Panc1 (cell line): Measurements from ENCODE around the gene PLEKHN1. TPM values are rescaled to one million over a fixed set of nuclear protein-coding genes. Genes with fewer than 3 reads are reported as not detected.
A peak's percentile ranks its signal among the peaks of the same experiment; 100 is the strongest.

Source experiments
- ATAC-seq: fragments of 200-7000 bp; cut with Tn5 transposase; 2 replicates; pipeline ENCODE4 v1.9.1; 2020; ENCODE audit warnings: mild to moderate bottlenecking, moderate library complexity
- BruUV-seq: library from RNA; stranded (reverse); fragments of 400-500 nt; replicated peaks from 2 replicates; lab custom pipeline; 2021; lab: Mats Ljungman, UMichigan
- CTCF ChIA-PET: fragments of 300-600 bp; sonication (Branson Sonifier 250); formaldehyde crosslinking; loops from one replicate; lab custom pipeline; 2022; ENCODE audit warnings: antibody characterized with exemption; lab: Charles Lee
- POLR2A ChIA-PET: fragments of 300-600 bp; sonication (Branson Sonifier 250); formaldehyde crosslinking; loops from one replicate; lab custom pipeline; 2022; ENCODE audit warnings: antibody characterized with exemption; lab: Charles Lee
- DNase-seq: peaks from one replicate; pipeline ENCODE4 v3.0.0-alpha.2; 2010; ENCODE audit warnings: low read depth, low spot score
- H3K27ac ChIP-seq: 2 replicates; pipeline ENCODE4 v1.5.1; 2011; ENCODE audit warnings: mild to moderate bottlenecking, low read length, inconsistent platforms
- H3K27me3 ChIP-seq: fragments of 200-500 bp; sonication (Bioruptor generic); 2 replicates; pipeline ENCODE4 v1.6.0; 2014; ENCODE audit warnings: low read length, inconsistent platforms; ENCODE audit not compliant: control insufficient read depth, insufficient read depth
- H3K36me3 ChIP-seq: fragments of 200-500 bp; sonication (Bioruptor generic); 2 replicates; pipeline ENCODE4 v1.5.1; 2014; ENCODE audit warnings: inconsistent platforms, mild to moderate bottlenecking, low read length, moderate library complexity; ENCODE audit not compliant: control insufficient read depth, insufficient read depth
- H3K4me1 ChIP-seq: 2 replicates; pipeline ENCODE4 v1.5.1; 2011; ENCODE audit warnings: inconsistent platforms, mild to moderate bottlenecking, low read length, moderate library complexity; ENCODE audit not compliant: control insufficient read depth, insufficient read depth
- H3K4me3 ChIP-seq, 2 experiments: 2 replicates each; pipeline ENCODE4 v1.5.1; 2011 to 2012; ENCODE audit warnings: low read depth in 2 of 2, low read length in 2 of 2, mild to moderate bottlenecking in 2 of 2, inconsistent platforms in 1 of 2, moderate library complexity in 1 of 2
- H3K9me3 ChIP-seq: fragments of 200-500 bp; sonication (Bioruptor generic); 2 replicates; pipeline ENCODE4 v1.5.1; 2014; ENCODE audit warnings: low read depth, mild to moderate bottlenecking, inconsistent platforms, low read length, moderate library complexity; ENCODE audit not compliant: control insufficient read depth, insufficient read depth
- POLR2AphosphoS5 ChIP-seq: IDR thresholded peaks from 2 replicates; pipeline ENCODE4 v1.6.1; 2012; ENCODE audit warnings: mild to moderate bottlenecking, low read depth, low read length, moderate library complexity
- SIN3A ChIP-seq: IDR thresholded peaks from 2 replicates; pipeline ENCODE4 v1.6.1; 2012; ENCODE audit warnings: low read depth, mild to moderate bottlenecking, low read length, moderate library complexity, borderline replicate concordance; ENCODE audit not compliant: insufficient read depth
- TCF7L2 ChIP-seq: IDR thresholded peaks from 2 replicates; pipeline ENCODE4 v1.6.1; 2011; ENCODE audit warnings: mild to moderate bottlenecking, low read depth, low read length, inconsistent platforms
- in situ Hi-C: cut with HindIII; loops from 2 replicates; pipeline ENCODE4 v1.10.0; 2016; ENCODE audit warnings: low sequenced_read_pairs, low pct_unique_long_range_greater_than_20kb
- intact Hi-C: fragments of 100-400 bp; cut with micrococcal nuclease; formaldehyde crosslinking; loops from one replicate; pipeline ENCODE4 v1.10.0; 2022; ENCODE audit not compliant: unreplicated experiment
- total RNA-seq: library from RNA; stranded (reverse); gene quantifications from one replicate; pipeline ENCODE4 v1.2.1, GENCODE V29; 2021; ENCODE audit not compliant: unreplicated experiment
- TF ChIP-seq, protein P1 (sequence below), 2 experiments: IDR thresholded peaks; 2 replicates each; pipeline ENCODE4 v1.6.1; 2011 to 2012; ENCODE audit warnings: low read depth in 2 of 2, control low read depth in 1 of 2, low read length in 1 of 2, mild to moderate bottlenecking in 1 of 2, moderate library complexity in 1 of 2; ENCODE audit not compliant: insufficient read depth in 1 of 2
- TF ChIP-seq, protein P2 (sequence below): fragments of 450-650 bp; IDR thresholded peaks from 2 replicates; pipeline ENCODE4 v1.5.1; 2017; ENCODE audit warnings: mild to moderate bottlenecking

PLEKHN1 gene
- total RNA-seq, 1 experiment from 2014 or later: 9.8 TPM

DNA sequence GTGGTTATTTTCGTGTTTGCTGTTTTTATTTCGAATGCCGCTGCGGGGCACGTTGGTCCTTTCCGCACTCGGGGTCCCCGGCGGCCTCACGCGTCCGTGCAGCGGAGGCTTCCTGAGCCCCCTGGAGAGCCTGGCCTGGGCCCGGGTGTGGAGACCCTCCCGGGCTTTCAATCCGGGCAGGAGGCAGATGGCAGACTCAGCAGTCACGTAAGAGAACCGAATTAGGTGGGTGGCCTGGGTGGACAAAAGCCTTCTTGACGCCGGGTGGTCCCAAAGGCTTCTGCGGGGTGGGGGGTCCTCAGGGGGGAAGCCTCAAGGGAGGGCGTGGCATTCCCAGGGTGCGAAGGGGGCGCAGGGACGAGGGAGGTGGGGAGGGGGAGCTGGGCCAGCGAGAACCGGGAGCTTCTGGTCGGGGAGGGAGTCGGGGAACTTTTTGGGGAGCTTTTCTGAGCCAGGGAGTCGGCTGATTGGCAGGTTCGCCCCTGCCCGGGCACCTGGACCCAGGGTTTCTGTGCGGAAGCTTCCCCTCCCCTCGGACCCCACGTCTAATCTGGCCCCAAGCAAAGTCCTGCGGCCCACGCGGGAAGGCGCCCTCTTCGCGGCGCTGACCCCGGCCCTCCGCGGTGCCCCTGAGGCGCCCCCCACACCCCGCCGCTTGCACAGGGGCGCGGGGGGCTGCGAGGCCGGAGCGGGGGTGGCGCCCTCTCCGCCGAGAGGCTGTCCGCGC is 34.9 kb downstream of the PLEKHN1 start:
- H3K4me1 ChIP-seq: peaks cover 35% of the 10 kb centered on the region
- DNase-seq (no peak), ATAC-seq (no peak)
- intact Hi-C loops (no loop called here), in situ Hi-C loops (no loop called here)
- ChIA-PET POLR2A (interaction anchor here (0.7 to 0.8 kb wide), 2 partner anchors 13 to 316 kb away, joined by 3 to 8 read pairs; partner anchors contain the start of gene ISG15), CTCF (interaction anchor here (0.6 to 1.2 kb wide), 3 partner anchors 14 to 39 kb away, joined by 4 to 11 read pairs (median 7); no protein-coding TSS in a partner anchor)
- no peaks in the 10 kb centered on the region for H3K9me3 ChIP-seq
- H3K27me3 ChIP-seq: no peaks in the 10 kb centered on the region
- TSS peak; percentile 89 for BruUV-seq
- TF ChIP-seq, protein P1, sequence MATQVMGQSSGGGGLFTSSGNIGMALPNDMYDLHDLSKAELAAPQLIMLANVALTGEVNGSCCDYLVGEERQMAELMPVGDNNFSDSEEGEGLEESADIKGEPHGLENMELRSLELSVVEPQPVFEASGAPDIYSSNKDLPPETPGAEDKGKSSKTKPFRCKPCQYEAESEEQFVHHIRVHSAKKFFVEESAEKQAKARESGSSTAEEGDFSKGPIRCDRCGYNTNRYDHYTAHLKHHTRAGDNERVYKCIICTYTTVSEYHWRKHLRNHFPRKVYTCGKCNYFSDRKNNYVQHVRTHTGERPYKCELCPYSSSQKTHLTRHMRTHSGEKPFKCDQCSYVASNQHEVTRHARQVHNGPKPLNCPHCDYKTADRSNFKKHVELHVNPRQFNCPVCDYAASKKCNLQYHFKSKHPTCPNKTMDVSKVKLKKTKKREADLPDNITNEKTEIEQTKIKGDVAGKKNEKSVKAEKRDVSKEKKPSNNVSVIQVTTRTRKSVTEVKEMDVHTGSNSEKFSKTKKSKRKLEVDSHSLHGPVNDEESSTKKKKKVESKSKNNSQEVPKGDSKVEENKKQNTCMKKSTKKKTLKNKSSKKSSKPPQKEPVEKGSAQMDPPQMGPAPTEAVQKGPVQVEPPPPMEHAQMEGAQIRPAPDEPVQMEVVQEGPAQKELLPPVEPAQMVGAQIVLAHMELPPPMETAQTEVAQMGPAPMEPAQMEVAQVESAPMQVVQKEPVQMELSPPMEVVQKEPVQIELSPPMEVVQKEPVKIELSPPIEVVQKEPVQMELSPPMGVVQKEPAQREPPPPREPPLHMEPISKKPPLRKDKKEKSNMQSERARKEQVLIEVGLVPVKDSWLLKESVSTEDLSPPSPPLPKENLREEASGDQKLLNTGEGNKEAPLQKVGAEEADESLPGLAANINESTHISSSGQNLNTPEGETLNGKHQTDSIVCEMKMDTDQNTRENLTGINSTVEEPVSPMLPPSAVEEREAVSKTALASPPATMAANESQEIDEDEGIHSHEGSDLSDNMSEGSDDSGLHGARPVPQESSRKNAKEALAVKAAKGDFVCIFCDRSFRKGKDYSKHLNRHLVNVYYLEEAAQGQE (IDR thresholded peaks at IDR 0.05; ENCODE audit: insufficient read depth in 1 of 2, low read depth in 2 of 2, low read length in 1 of 2): no peak
- TF ChIP-seq, protein P2, sequence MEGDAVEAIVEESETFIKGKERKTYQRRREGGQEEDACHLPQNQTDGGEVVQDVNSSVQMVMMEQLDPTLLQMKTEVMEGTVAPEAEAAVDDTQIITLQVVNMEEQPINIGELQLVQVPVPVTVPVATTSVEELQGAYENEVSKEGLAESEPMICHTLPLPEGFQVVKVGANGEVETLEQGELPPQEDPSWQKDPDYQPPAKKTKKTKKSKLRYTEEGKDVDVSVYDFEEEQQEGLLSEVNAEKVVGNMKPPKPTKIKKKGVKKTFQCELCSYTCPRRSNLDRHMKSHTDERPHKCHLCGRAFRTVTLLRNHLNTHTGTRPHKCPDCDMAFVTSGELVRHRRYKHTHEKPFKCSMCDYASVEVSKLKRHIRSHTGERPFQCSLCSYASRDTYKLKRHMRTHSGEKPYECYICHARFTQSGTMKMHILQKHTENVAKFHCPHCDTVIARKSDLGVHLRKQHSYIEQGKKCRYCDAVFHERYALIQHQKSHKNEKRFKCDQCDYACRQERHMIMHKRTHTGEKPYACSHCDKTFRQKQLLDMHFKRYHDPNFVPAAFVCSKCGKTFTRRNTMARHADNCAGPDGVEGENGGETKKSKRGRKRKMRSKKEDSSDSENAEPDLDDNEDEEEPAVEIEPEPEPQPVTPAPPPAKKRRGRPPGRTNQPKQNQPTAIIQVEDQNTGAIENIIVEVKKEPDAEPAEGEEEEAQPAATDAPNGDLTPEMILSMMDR: no peak
- peak; percentile 32; the same call in 1 of the 2 replicates for TF ChIP-seq POLR2AphosphoS5
- H3K27ac ChIP-seq: peak overlapping the region; percentile 80
- no peaks in the 10 kb centered on the region; the same call in 1 of the 2 replicates for H3K36me3 ChIP-seq
- peak overlapping the region; percentile 56 to 65 for H3K4me3 ChIP-seq

DNA sequence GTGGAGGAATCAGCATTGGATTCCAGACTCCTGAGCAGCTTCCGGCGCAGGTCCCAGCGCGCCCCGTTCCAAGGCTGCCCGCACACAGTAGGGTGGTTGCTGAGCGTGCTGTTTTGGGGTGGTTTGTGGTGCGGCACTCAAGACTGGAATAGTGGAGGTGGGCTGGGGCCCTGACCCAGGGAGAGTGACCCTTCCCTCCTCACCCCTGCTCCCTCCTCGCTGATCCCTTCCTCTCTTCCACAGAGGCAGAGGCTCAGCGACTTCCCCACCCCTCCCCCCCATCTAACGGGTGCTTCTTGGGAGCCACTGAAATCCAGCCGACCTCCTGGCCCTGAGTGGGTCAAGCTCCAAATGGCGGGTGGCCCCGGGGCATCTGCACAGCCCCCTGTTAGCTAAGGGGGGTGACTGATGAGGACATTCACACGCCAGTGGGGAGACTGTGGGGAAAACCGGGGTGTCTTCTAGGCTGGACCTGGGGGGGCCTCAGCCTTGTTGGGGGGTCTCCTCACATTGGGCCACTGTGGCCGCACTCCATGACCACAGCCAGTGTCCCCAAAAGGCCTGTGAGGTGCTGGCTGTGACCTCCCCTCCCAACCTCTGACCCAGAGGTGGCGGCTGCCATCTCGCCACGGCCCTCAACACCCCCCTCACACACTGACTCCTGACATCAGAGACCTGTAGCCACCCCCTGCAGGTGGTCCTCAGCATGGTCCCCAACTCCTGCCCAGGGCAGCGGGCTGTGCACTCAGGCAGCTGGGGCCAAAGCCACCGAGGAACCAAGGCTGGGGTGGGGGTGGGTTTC is 37.5 kb downstream of the PLEKHN1 start:
- H3K36me3 ChIP-seq: no peaks in the 10 kb centered on the region; the same call in 1 of the 2 replicates
- H3K9me3 ChIP-seq: no peaks in the 10 kb centered on the region
- intact Hi-C loops (no loop called here), in situ Hi-C loops (no loop called here)
- BruUV-seq: no TSS peak
- peaks cover 24% of the 10 kb centered on the region for H3K4me1 ChIP-seq
- ChIA-PET CTCF (no interaction called here), POLR2A (no interaction called here)
- no peaks in the 10 kb centered on the region for H3K27me3 ChIP-seq
- TF ChIP-seq SIN3A: no peak
- no peak for TF ChIP-seq POLR2AphosphoS5
- TF ChIP-seq, protein P1 (IDR thresholded peaks at IDR 0.05; ENCODE audit: insufficient read depth in 1 of 2, low read depth in 2 of 2, low read length in 1 of 2): no peak
- TF ChIP-seq, protein P2: no peak
- TF ChIP-seq TCF7L2: no peak
- H3K27ac ChIP-seq: no peak overlapping the region
- ATAC-seq: no peak
- H3K4me3 ChIP-seq: no peak overlapping the region
- no peak for DNase-seq
